Frontal cortex (tissue), 4 donors: Measurements from ENCODE around the gene TULP4. TPM values are rescaled to one million over a fixed set of nuclear protein-coding genes. Genes with fewer than 3 reads are reported as not detected.

Experiments used
- DNase-seq, 2 donors: peaks; one replicate each; pipeline ENCODE4 v3.0.0; 2012; ENCODE audit warnings: low spot score in 2 of 2
- FAIRE-seq: peaks from 2 replicates; lab custom pipeline; 2012; peaks lifted over from hg19 to GRCh38; lab: Jason Lieb, UNC
- total RNA-seq: library from RNA; depleted of rRNA; stranded (reverse); fragments of >200 nt; gene quantifications from one replicate; pipeline ENCODE4 v1.2.3, GENCODE V29; 2014
- donor health status: control.
- donor health status: control.
- donor health status: control.

The TULP4 gene, protein sequence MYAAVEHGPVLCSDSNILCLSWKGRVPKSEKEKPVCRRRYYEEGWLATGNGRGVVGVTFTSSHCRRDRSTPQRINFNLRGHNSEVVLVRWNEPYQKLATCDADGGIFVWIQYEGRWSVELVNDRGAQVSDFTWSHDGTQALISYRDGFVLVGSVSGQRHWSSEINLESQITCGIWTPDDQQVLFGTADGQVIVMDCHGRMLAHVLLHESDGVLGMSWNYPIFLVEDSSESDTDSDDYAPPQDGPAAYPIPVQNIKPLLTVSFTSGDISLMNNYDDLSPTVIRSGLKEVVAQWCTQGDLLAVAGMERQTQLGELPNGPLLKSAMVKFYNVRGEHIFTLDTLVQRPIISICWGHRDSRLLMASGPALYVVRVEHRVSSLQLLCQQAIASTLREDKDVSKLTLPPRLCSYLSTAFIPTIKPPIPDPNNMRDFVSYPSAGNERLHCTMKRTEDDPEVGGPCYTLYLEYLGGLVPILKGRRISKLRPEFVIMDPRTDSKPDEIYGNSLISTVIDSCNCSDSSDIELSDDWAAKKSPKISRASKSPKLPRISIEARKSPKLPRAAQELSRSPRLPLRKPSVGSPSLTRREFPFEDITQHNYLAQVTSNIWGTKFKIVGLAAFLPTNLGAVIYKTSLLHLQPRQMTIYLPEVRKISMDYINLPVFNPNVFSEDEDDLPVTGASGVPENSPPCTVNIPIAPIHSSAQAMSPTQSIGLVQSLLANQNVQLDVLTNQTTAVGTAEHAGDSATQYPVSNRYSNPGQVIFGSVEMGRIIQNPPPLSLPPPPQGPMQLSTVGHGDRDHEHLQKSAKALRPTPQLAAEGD (N-terminal part only)
- 1,613 TPM for total RNA-seq

DNA sequence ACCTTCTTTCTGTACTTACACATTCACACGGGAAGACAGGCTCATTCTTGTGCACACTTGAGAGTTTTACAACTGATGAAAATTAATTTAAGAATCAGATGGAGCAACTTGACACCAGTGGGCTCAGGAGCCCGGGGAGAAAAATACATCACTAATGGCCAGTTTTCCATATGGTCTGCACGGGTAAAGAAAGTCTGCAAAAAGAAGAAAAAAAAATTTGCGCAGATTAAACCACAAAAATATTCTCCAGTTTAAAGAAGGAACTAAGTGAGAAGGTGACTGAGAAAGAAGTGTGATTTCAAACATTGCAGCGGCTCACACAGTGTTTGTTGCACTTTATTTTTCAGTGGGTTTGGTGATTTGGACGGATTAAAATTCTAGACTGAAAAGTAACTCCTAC lies at the start of gene TULP4:
TULP4 (plus strand) TSS at position 301 of the 400 bp plus-strand sequence. CDS start 1,552 bp downstream, outside the sequence.
- DNase-seq (no peak), FAIRE-seq (no peak)

DNA sequence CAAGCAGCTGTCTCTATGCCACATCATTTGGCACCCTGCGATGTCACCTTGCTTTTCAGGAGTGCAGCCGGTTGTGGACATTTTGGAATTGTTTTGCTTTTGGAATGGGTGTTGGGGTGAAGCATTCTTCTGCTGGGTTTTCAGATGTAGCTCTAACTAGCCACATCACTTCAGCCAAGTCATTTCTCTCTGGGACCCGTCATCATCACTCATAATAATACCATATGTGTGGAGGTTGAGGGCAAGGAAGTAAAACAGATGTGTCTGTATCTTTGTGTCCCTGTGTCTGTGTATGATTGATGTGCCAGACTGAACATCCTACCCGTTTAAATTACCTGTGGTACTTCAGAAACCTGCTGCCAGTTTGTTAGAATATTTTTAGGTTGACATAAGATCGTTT lies 49.5 kb upstream of the TULP4 start:
- FAIRE-seq (no peak), DNase-seq (no peak)

DNA sequence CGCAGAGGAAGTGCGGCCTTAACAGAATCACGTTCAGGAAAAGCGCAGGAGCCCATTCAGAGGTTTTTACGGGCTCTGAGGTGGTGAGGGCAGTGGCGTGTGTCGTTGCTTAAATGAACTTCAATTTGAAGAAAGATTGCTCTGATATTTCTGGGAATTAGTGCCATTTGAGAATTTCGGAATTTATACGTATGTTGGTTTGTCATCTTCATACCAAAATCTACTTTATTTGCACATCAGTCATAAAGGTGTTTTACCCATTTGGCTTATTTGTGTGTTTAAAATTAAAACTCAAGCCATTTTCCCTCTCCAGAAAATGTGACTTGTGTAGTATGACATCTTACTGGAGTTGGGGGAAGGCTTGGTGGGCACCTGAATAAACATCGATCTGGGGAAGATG lies 48.1 kb upstream of the TULP4 start:
- DNase-seq (no peak), FAIRE-seq (no peak)

DNA sequence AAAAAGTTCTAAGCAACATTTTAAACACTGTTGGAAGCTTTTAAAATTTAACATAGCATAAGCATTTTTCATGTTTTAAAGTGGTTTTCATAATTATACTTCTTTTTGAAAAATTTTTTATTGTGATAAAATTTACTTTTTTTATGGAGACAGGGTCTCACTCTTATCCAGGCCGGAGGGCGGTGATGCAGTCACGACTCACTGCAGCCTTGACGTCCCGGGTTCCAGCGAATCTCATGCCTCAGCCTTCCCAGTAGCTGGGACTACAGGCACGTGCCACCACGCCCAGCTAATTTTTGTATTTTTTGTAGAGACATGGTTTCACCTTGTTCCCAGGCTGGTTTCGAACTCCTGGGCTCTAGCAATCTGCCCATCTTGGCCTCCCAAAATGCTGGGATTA lies 46.1 kb upstream of the TULP4 start:
- FAIRE-seq: no peak
- DNase-seq: no peak

DNA sequence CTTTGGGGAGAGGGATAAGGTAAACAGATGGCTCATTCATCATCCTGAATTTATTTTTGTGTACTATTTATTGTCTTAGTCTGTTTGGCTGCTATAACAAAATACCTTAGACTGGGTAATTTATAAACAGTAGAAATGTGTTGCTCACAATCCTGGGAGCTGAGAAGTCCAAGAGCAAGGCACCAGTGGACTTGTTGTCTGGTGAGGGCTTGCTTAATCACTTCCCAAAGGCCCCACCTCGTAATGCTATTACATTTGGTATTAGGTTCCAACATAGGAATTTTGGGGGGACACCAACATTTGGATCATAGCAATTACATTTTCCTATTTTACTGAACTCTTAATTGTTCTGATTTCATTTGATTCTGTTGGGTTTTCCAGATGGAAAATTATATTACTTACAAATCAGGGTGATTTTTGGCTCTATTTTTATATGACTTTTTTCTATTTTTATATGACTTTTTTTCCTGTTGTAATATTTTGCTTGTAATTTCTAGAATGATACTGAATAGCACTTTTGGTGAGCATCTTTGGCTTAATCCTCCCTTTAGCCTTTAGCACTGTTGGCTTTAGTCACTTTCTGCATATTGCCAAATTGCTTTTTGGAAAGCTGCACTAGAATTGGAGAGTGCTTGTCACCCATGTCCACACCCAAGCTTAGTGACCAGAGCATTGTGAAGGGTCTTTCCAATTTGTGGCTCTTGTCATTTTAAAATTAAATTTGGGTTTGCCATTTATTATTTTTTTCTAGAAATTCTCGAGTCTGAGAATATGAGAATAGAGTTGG lies 43.7 kb upstream of the TULP4 start:
- DNase-seq: no peak

DNA sequence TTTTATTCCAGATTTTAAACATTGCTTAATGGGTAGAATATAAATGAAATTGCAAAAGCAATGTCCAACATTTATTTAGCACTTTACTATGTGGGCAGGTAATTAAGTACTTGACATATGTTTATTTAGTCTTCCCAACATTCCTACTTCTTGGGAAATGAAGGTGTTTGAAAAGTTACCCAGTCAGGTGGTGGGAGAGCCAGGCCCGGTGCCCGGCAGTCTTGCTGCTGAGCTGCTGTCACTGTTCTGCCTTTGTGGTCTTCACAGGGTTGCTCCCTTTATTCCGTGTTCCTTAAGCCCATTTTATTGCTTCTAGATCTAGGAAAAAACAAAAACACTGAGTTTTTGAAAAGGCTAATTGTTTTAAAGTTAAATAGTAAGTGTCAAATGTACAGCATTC lies 42.6 kb upstream of the TULP4 start:
- no peak for DNase-seq
- FAIRE-seq: no peak

More for the DNA sequence above, 43.7 kb upstream of the TULP4 start:
- no peak for FAIRE-seq

DNA sequence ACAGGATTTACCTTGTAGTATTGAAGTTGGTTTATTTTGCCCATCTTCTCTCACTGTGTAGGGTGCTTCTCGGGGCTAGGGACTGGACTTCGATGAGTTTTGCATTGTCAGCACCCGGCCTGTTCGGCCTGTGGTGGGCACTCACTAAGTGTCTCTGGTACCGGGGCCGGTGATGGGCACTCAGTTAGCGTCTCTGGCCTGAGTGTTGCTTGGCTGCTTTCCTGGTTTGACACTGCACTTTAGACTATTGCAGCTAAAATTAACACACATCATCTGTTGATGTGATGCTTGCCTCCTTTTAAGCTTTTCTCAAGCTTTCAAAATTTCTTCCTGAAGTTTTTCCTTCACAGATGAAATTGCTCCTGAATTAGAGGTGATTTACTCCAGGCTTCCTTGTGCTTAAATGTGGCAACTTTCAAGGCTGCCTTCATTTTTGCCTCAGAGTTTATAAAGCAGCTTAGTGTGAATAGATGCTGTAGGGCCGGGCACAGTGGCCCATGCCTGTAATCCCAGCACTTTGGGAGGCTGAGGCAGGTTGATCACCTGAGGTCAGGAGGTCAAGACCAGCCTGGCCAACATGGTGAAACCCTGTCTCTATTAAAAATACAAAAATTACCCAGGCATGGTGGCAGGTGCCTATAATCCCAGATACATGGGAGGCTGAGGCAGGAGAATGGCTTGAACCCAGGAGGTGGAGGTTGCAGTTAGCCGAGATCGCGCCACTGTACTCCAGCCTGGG lies 41.7 kb upstream of the TULP4 start:
- DNase-seq (no peak), FAIRE-seq (no peak)

DNA sequence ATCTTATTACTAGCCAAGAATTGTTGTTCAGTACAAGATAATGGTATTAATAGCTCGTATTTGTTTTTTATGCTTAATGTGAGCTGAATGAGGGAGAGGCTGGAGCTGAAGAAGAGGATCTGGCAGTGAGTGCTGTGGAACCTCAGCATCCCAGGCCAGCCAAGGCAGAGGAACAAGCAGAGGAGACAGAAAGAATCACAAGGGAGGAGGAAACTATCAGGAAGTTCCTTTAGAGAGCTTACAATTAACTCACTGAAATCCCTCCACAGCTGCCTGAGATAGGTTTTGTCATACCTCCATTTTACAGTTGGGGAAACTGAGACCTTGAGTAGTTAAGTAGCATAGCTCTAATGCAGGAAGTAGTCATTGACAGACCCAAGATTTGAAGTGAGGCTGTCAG lies 39.9 kb upstream of the TULP4 start:
- no peak for DNase-seq
- FAIRE-seq: no peak

DNA sequence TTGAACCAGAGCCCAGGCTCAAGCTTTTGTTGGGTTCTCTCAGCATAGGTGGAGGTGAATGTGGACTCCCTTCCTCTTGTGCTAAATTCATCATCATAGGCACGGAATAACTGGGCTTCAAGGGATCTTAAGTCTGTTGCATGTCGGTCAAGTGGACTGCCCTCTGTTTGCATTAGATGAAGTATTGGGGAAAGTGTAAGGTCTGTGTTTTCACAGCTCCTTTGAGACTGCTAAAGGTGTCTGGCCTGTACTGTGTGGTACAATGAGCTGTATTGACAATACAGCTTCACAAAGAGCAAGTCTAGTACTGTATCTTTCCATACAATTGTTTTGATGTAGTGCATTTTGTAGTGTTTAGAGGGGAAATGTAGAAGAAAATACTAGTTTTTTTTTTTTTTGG lies 34.3 kb upstream of the TULP4 start:
- no peak for FAIRE-seq
- DNase-seq: no peak

DNA sequence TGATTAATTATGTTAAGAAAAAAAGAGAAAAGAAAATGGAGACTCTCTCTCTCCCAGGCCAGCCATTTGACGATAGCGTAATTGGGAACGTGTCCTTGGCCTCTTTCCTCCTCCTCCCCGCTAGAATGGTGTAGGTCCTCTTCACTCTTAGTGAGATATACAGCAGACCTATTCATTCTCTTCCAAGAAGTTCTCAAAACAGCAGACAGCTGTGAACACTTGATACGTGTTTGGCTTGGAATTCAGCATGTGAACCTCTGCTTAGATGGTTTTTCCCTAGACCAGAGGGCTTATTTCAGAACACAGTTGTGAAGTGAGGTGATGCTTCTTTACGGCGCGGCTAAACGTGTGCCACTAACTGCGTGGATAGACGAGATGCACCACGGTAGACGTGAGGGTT lies 32.6 kb upstream of the TULP4 start:
- DNase-seq (no peak), FAIRE-seq (no peak)

DNA sequence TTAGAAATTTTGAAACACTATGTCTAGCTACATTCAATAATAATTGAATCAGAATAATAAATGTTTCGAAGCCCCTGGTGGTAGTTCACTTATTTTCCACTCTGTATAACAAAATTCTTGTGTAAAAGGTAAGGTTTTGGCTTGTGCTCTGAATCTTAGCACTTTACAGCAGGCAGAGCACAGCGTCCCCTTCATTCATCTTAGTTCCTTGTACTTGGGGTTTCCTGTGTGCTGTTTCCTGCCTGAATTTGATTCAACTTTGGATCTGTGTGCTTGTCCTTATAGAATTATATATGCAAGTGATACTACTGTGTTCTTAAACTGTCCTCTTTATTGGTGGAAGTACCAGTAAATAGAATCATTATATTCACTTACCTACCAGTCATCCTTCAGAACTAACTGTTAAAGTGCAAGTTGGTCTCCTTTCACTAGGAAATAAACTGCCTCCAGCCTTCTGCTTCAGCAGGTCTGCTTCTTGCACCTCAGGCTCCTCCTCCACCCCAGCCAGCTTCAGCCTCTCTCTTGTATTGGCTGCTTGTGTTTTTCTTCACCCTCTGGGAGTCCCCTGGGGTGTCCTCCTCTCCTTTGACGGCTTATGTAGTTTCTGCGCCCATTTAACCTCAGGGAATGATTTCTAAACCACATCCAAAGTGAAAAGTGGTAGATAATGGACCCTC lies 28.8 kb upstream of the TULP4 start:
- DNase-seq (no peak), FAIRE-seq (no peak)

DNA sequence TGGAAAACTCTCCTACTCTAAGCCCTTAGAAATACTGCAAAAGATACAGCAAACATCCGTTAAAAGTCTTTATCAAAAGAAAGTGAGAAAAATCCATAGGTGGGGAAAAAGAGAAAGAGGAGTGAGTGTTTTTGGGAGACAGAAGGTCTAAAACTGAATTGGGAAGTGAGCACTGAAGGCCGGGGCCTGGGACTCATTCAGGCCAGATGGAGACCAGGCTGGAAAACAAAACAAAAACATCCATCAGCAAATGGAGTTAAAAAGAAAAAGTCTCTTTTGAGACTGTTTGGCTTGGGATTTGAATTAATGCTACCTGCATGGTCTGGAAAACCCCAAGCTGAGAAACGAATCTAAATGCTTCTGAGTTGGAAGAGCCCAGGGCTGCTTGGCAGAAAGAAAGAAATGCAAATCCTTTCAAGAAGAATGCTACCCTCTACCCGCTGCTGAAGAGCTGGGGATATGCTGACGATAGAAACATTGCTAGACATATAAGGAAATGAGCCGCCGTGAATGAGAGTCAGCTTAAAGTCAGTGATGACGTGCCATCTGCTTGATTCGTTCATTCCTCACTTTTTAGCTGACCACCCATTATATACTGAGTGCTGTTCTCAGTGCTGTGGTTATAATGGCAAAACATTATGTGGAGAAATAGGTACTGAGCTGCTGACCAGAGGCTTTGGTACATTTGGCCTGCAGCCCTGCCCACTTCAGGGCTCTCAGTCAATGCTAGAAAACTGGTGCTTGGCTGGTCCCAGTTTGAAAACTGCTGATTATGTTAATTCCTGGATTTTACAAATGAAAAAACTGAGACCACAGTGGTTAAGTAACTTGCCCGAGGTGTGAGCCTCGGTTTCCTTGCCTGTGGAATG lies 28.0 kb upstream of the TULP4 start:
- FAIRE-seq (no peak), DNase-seq (no peak)

DNA sequence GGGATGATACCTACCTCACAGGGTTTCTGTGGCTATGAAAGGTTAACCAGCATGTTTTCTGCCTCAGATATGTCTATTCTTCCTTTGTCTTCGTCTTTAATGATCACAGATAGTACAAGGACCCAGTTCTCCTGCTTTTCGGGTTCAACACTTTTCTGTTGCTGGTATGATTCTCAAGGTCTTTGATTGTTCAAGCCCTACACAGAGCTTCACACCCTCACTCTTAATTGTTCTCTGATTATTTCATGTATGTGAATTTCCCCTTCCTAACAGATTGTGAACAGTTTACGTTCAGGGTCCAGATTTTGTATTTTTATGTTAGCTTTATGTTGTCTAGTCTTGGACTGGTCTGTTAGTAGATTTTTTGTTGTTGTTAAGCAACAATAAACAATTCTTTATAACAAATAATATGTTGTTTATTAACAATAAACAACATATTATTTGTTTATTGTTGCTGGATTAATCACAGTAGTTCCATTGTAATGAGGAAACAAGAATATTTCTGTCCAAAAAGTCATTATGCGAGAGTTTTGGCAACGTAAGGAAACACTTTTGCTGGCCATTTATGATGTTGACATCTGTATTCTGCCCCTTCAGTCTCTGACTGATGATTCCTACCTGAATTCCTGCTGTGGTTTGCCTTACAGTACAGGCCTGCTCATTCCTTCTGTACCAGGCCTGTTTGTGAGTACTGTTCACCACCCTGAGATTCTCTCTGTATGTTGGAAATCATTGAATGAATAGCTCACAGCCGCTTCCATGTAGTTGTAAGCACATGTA lies 27.2 kb upstream of the TULP4 start:
- FAIRE-seq (no peak), DNase-seq (no peak)

DNA sequence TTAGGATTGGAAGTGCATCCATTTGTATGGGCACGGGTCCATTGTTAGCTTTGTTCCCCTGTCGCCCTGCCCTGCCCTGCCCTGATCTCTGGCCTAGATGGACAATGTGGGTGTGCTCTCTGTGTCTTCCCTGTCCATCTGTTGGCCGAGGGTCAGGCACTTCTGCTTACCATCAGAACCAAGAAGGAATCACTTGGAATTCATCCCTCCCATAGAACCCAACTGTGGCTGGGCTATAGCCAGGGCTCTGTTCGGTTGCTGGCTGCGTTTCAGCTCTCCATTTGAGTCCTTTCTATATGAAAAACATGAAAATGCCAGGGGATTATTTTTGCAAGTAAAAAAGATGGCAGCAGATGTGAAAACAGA lies 26.6 kb upstream of the TULP4 start:
- no peak for DNase-seq
- FAIRE-seq: no peak

DNA sequence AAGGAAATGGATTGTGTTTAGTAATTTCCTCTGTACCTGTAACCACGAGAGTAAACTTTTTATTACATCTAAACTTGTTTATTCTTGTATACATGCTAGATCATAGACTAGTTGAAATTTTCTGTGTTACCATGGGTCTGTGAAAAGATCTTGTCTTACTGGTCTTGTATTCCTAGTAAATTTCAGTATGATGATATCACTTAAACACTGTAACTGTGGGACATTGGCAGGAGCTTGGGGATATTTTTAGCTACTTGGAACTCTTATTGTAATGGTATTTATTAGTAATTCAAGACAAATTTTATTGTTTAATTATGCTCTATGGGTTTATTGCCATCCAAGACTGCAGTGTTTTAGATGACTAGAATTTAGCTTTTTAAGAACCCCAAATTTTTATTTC lies 25.9 kb upstream of the TULP4 start:
- DNase-seq (no peak), FAIRE-seq (no peak)

DNA sequence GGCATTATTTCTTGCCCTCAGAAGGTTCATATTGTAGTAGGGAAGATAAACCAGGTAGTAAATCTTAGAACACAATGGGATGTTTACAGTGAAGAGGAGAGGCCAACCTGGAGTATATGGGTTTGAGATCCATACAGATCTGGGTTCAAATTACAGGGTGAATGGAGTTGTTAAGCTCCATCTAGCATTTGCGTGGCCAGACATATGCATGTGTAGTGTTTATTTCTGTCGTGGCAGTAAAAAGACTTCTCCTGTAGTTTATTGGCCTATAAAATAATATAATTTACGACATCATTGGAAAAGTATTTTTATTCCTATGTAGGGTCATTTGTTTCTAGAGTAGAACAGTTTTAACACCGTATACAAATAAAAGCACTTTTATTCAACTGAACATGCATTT lies 25.2 kb upstream of the TULP4 start:
- no peak for DNase-seq
- no peak for FAIRE-seq

DNA sequence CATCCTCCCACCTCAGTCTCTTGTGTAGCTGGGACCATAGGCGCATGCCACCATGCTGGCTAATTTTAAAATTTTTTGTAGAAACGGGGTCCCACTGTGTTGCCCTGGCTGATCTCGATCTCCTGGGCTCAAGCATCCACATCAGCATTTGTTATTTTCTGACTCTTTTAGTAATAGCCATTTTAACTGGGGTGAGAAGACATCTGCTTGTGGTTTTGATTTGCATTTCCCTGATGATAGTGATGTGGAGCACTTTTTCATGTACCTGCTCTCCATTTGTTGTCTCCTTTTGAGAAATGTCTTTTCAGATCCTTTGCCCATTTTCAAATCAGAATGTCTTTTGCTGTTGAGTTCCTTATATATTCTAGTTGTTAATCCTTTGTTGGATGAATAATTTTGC lies 22.2 kb upstream of the TULP4 start:
- FAIRE-seq: no peak
- no peak for DNase-seq

DNA sequence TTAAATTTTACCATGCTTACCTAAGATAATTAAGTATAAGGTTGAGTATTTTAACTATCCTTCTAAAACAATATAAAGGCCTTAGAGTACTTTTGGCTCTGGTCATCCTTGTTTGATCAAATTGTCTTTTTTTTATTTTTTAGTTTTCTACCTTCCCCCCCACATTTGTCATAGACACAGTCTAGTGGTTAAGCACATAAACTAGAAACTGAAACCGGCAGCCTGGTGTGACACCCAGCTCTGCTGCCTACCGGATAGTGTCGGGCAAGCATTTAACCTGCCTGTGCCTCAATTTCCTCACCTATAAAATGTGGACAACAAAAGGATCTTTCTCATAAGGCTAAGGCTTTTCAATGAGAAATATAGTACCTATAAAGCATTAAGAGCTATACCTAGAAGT lies 21.6 kb upstream of the TULP4 start:
- DNase-seq (no peak), FAIRE-seq (no peak)
